Lung (tissue), 12 donors: ENCODE data around the gene MAPK8IP3. TPM values are rescaled to one million over a fixed set of nuclear protein-coding genes. Genes with fewer than 3 reads are reported as not detected.

Experiments used
- ATAC-seq: fragments of 200-7000 bp; cut with Tn5 transposase; one replicate; pipeline ENCODE4 v1.9.1; 2020; ENCODE audit warnings: moderate number of reproducible peaks; ENCODE audit not compliant: insufficient read depth, low FRiP score
- DNase-seq, 3 donors: peaks; one replicate each; pipeline ENCODE4 v3.0.0-alpha.2; 2013 to 2017
- H3K27ac ChIP-seq, 2 donors: one replicate each; pipeline ENCODE4 v1.5.1; 2013; ENCODE audit warnings: mild to moderate bottlenecking in 2 of 2, moderate library complexity in 2 of 2, control low read depth in 1 of 2, inconsistent platforms in 1 of 2, low read depth in 1 of 2, low read length in 1 of 2
- H3K27me3 ChIP-seq, 3 donors: one replicate each; pipeline ENCODE4 v1.5.1; 2013; ENCODE audit warnings: low read length in 2 of 3; ENCODE audit not compliant: control insufficient read depth in 3 of 3, insufficient read depth in 3 of 3
- H3K36me3 ChIP-seq, 4 donors: one replicate each; pipeline ENCODE4 v1.5.1; 2013; ENCODE audit warnings: low read length in 4 of 4, mild to moderate bottlenecking in 1 of 4, moderate library complexity in 1 of 4; ENCODE audit not compliant: control insufficient read depth in 4 of 4, insufficient read depth in 4 of 4
- H3K4me1 ChIP-seq, 5 donors: one replicate each; pipeline ENCODE4 v1.5.1; 2013; ENCODE audit warnings: low read length in 5 of 5, mild to moderate bottlenecking in 2 of 5, moderate library complexity in 1 of 5; ENCODE audit not compliant: control insufficient read depth in 5 of 5, insufficient read depth in 5 of 5
- H3K4me3 ChIP-seq: one replicate; pipeline ENCODE4 v1.5.1; 2013; ENCODE audit warnings: mild to moderate bottlenecking, control low read depth, moderate library complexity
- H3K9ac ChIP-seq, 2 donors: one replicate each; pipeline ENCODE4 v1.5.1; 2013; ENCODE audit warnings: low read length in 2 of 2, control low read depth in 1 of 2; ENCODE audit not compliant: insufficient read depth in 1 of 2
- H3K9me3 ChIP-seq, 4 donors: one replicate each; pipeline ENCODE4 v1.5.1; 2013; ENCODE audit warnings: low read length in 3 of 4, mild to moderate bottlenecking in 1 of 4, moderate library complexity in 1 of 4; ENCODE audit not compliant: control insufficient read depth in 4 of 4, insufficient read depth in 3 of 4
- WGBS, 2 donors: extraction: QIAGEN DNeasy Blood & Tissue Kit; methylation state at CpG; one replicate each; pipeline ENCODE4 v1.1.7; 2013; 5-methylcytosine and 5-hydroxymethylcytosine counted together
- polyA plus RNA-seq, 2 donors: library from polyadenylated mRNA; stranded (reverse); fragments of 200-250 nt; gene quantifications; one replicate each; pipeline ENCODE4 v1.2.1, GENCODE V29; 2013
- total RNA-seq, 2 donors: library from RNA; depleted of rRNA in 1 of 2; stranded (reverse); fragments of >200 nt in 1 of 2; gene quantifications; one replicate each; pipeline ENCODE4 v1.2.1, GENCODE V29; 2014 to 2021
- TF ChIP-seq, protein P1 (sequence below): IDR thresholded peaks from 2 replicates; pipeline ENCODE4 v1.5.1; 2012; ENCODE audit warnings: mild to moderate bottlenecking; ENCODE audit errors: control extremely low read depth, extremely low read depth
- donor health status: control.
- donor health status: control.
- donor health status: Bipolar disorder and iron deficiency.
- donor health status: healthy.
- donor health status: DM: yes; HTN: yes; CAD: no.

Gene MAPK8IP3
- total and polyA plus RNA-seq, 4 donors: 40.3 to 76.7 (median 63.6) TPM

DNA sequence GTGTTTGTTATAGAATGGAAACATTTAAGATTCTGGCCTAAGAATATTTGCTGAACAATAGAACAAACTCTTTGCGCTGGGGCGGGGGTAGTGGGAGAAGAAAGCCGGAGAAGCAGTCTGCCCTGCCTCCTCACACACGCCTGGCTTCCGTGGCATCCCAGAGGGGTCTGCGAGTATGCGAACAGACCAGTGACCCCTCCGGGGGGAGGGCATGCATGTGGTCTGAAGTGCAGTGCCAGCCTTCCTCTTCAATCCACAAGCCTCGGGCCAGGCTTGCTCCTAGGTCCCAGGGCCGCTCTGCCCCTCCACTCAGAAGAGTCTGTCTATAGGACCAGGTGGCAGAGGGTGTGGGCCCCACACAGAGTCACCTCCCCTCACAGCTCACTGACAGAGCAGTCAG is 101.6 kb downstream of the MAPK8IP3 start:
- DNase-seq (no peak), ATAC-seq (no peak)
- 86 to 88% methylated on average over 10 of the region's 10 CpGs for WGBS, 2 donors
- Histone ChIP-seq H3K36me3 (peaks cover 0 to 29% (median 6%) of the 10 kb centered on the region in 4 donors), H3K27me3 (no peaks in the 10 kb centered on the region), H3K4me1 (peaks cover 0 to 4% (median 0%) of the 10 kb centered on the region in 5 donors), H3K4me3 (no peak overlapping the region), H3K27ac (no peak overlapping the region), H3K9me3 (no peaks in the 10 kb centered on the region), H3K9ac (no peak overlapping the region)
- TF ChIP-seq, protein P1, sequence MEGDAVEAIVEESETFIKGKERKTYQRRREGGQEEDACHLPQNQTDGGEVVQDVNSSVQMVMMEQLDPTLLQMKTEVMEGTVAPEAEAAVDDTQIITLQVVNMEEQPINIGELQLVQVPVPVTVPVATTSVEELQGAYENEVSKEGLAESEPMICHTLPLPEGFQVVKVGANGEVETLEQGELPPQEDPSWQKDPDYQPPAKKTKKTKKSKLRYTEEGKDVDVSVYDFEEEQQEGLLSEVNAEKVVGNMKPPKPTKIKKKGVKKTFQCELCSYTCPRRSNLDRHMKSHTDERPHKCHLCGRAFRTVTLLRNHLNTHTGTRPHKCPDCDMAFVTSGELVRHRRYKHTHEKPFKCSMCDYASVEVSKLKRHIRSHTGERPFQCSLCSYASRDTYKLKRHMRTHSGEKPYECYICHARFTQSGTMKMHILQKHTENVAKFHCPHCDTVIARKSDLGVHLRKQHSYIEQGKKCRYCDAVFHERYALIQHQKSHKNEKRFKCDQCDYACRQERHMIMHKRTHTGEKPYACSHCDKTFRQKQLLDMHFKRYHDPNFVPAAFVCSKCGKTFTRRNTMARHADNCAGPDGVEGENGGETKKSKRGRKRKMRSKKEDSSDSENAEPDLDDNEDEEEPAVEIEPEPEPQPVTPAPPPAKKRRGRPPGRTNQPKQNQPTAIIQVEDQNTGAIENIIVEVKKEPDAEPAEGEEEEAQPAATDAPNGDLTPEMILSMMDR: no peak

DNA sequence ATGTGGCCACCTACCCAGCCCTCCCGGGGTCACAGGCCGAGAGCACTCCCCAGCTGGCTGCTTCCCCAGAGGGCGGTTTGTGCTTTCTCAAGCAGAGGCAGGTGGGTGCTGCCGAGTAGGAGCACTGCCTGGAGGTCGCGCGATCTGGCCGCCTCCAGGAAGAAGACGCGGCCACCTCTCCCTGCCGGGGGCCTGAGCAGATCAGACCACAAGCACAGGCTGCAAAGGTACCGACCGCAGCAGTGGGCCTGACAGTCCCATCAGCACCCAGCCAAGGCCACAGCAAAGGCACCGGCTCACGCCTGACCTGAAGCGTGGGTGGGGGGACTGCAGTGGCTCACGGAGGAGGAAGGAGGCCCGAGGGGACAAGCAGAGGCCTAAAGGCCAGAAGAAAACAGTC is 102.7 kb downstream of the MAPK8IP3 start:
- TF ChIP-seq, protein P1: no peak
- no peak overlapping the region for H3K9ac ChIP-seq
- H3K4me3 ChIP-seq: no peak overlapping the region
- H3K9me3 ChIP-seq: no peaks in the 10 kb centered on the region
- H3K27me3 ChIP-seq: no peaks in the 10 kb centered on the region
- ATAC-seq (no peak), DNase-seq (no peak)
- peaks cover 0 to 13% (median 0%) of the 10 kb centered on the region in 5 donors for H3K4me1 ChIP-seq
- H3K36me3 ChIP-seq: peaks cover 0 to 29% (median 6%) of the 10 kb centered on the region in 4 donors
- 81% methylated on average over 18 of the region's 18 CpGs for WGBS, 2 donors
- H3K27ac ChIP-seq: no peak overlapping the region

DNA sequence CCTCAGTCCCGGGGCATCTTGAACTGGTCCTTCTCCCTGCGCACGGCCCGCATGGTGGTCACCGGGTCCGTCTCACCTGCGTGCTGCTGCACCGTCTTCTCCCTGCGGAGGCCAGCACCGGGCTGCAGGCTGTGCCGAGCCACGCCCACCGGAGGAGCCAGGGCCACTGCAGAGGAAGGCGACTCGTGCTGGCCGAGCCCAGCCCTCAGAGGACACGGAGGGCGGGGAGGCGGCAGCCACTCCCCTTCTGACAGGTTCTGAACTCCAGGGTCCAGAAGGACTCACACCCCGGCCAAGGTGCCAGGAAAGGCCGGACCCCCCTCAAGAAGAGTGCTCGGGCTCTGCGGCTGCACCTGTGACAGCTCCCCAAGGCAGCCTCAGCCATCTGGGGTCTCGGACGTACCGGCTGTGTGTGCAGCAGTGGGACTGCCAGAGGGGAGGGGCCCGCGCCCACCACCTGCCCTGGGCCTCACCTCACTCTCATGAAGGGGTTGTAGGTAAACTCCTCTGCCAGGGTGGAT is 103.3 kb downstream of the MAPK8IP3 start:
- Histone ChIP-seq H3K9ac (no peak overlapping the region), H3K4me1 (peaks cover 0 to 13% (median 0%) of the 10 kb centered on the region in 5 donors), H3K9me3 (no peaks in the 10 kb centered on the region), H3K27me3 (no peaks in the 10 kb centered on the region), H3K36me3 (peaks cover 0 to 29% (median 6%) of the 10 kb centered on the region in 4 donors), H3K27ac (no peak overlapping the region), H3K4me3 (no peak overlapping the region)
- WGBS, 2 donors: 75 to 84% methylated on average over 27 to 28 of the region's 28 CpGs
- TF ChIP-seq, protein P1: no peak
- no peak for DNase-seq
- no peak for ATAC-seq

DNA sequence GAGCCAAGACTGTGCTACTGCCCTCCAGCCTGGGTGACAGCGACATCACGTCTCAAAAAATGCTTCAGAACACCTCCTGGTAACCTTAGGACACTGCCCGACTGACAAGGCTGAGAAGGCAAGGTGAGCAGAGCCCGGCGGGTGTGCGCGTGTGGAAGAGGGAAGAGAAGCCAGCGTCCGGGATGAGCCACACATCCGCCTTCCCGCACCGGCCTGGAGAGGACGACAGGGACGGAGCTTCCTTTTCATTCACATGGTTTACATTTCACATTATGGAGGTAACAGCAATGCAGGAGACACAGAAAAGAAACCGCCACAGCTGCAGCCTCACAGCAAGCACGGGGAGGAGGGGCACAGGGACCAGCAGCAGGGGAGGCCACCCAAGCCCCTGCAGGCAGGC is 104.1 kb downstream of the MAPK8IP3 start:
- H3K27me3 ChIP-seq: no peaks in the 10 kb centered on the region
- no peaks in the 10 kb centered on the region for H3K9me3 ChIP-seq
- DNase-seq (no peak), ATAC-seq (no peak)
- 97% methylated on average over 13 to 16 of the region's 16 CpGs for WGBS, 2 donors
- H3K9ac ChIP-seq: no peak overlapping the region
- TF ChIP-seq, protein P1: no peak
- H3K27ac ChIP-seq: no peak overlapping the region
- peaks cover 0 to 13% (median 0%) of the 10 kb centered on the region in 5 donors for H3K4me1 ChIP-seq
- H3K36me3 ChIP-seq: peaks cover 2 to 30% (median 6%) of the 10 kb centered on the region in 4 donors
- H3K4me3 ChIP-seq: no peak overlapping the region
